Mucosa of stomach (tissue), 1 donor: ENCODE data around the gene PALLD.
A peak's percentile ranks its signal among the peaks of the same experiment; 100 is the strongest.

Source experiments
- H3K27me3 ChIP-seq: one replicate; pipeline ENCODE4 v1.7.0; 2013; ENCODE audit warnings: mild to moderate bottlenecking, low read length; ENCODE audit not compliant: control insufficient read depth, insufficient read depth
- H3K36me3 ChIP-seq: one replicate; pipeline ENCODE4 v1.7.0; 2013; ENCODE audit warnings: low read length; ENCODE audit not compliant: control insufficient read depth, insufficient read depth
- H3K4me1 ChIP-seq: one replicate; pipeline ENCODE4 v1.7.0; 2013; ENCODE audit warnings: mild to moderate bottlenecking, low read length; ENCODE audit not compliant: control insufficient read depth, insufficient read depth
- H3K4me3 ChIP-seq: one replicate; pipeline ENCODE4 v1.7.0; 2013; ENCODE audit warnings: low read length
- H3K9ac ChIP-seq: one replicate; pipeline ENCODE4 v1.7.0; 2013; ENCODE audit warnings: mild to moderate bottlenecking, low read length, moderate library complexity
- H3K9me3 ChIP-seq: one replicate; pipeline ENCODE4 v1.7.0; 2013; ENCODE audit warnings: mild to moderate bottlenecking, low read length, moderate library complexity; ENCODE audit not compliant: control insufficient read depth
- donor health status: Pancreatic carcinoma.

PALLD gene

DNA sequence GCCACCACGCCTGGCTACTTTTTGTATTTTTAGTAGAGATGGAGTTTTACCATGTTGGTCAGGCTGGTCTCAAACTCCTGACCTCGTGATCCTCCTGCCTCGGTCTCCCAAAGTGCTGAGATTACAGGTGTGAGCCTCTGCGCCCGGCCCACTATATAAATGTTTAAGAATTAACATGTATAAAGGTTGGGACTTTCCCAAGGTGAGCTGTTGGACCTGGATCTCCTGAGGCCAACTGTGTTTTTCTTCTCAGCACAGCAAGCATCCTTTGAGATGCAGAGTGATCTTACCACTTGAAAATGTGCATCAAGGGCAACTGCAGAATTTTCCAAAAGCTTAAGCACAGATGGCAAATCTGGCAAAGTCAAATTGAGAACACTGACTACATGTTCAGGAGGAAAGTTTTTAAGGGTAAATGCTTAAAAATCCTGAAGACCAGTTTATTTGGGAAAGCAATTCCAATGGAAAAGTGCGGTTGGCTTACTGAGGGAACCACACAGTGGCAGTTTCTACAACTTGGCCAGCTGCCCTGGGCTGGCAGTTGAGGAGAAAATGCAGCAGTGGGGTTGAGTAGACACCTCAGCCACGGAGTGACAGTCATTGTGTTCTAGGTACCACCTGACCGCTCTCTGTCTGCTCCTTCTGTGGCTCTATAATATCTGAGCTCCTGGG is 344.3 kb downstream of the PALLD start:
- no peaks in the 10 kb centered on the region for H3K36me3 ChIP-seq
- H3K9ac ChIP-seq, result peak overlapping the region; percentile 3
- no peak overlapping the region for H3K4me3 ChIP-seq
- no peaks in the 10 kb centered on the region for H3K27me3 ChIP-seq
- H3K9me3 ChIP-seq, result no peaks in the 10 kb centered on the region
- peaks cover 26% of the 10 kb centered on the region for H3K4me1 ChIP-seq

DNA sequence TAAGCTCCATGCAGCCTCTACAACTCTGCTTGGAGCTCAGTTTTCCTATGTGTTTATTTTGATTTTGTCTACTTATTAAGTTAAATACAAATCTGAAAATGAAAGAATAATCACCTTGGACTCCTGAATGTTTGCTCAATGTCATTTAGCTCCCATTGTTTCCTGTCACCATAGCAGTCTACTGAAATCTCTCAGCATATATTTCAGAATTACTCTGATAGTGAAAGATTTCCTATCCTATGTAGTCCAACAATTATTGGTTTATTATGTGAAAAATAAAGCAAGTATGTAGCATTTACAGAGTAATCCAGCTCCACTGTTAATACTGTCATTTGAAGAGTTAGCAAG is 344.8 kb downstream of the PALLD start:
- no peaks in the 10 kb centered on the region for H3K27me3 ChIP-seq
- peaks cover 26% of the 10 kb centered on the region for H3K4me1 ChIP-seq
- H3K9ac ChIP-seq, result peak overlapping the region; percentile 3
- H3K4me3 ChIP-seq, result no peak overlapping the region
- H3K9me3 ChIP-seq, result no peaks in the 10 kb centered on the region
- H3K36me3 ChIP-seq, result no peaks in the 10 kb centered on the region

GRCh38 chr4:168842186-168842585 is 345.3 kb downstream of the PALLD start:
- Histone ChIP-seq H3K9ac (no peak overlapping the region), H3K4me1 (peaks cover 22% of the 10 kb centered on the region), H3K27me3 (no peaks in the 10 kb centered on the region), H3K9me3 (no peaks in the 10 kb centered on the region), H3K4me3 (no peak overlapping the region), H3K36me3 (no peaks in the 10 kb centered on the region)

DNA sequence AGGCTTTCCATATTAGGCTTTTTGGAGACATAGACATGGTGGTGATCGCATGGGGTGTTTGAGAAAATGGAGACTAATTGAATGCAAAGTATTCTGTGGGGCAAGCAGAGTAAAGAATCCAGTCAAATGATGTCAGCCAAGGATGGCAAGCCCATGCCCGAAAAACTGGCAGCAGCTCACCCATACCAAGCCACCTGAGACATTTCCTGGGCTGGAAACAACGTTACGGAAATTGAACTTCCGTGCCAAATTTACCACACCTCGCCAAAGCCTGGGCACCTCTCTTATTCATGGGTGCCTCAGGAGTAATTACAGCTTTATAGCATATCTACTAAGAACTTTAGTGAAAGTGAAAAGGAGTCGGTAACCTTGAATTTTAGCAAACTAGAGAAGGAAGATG is 346.8 kb downstream of the PALLD start:
- Histone ChIP-seq H3K9ac (no peak overlapping the region), H3K4me1 (peaks cover 28% of the 10 kb centered on the region), H3K36me3 (no peaks in the 10 kb centered on the region), H3K27me3 (no peaks in the 10 kb centered on the region), H3K9me3 (no peaks in the 10 kb centered on the region), H3K4me3 (no peak overlapping the region)

DNA sequence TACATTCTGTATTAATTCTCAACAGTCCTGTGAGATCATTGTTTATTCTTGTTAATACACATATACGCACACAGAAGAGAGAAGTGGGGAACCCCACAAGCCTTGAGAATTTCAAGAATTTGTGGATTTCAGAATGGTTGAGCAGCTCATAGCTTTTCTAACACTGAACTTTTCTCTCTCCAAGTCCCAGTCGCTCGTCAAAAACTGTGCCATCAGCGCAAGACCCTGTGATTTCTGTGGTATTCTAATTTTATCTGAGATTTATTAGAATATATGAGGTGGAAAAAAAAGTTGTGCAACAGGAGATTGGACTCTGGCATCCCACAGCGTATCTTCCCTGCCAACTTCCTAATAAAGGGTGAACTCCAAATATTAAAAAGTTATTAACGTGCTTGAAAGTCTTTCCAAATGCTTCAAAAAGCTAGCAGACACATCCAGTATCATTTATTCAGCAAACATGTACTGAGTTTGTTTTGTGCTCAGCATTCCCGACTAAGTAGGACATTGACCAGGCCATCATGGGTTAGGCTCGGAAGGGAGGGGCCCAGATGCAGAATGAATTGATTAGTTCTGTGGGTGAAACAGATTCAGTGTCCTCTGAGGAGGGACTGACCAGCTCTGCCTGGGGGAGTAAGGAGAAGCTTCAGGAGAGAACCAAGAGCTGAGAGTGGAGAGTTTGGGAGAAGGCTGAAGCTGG is 347.6 kb downstream of the PALLD start:
- Histone ChIP-seq H3K36me3 (no peaks in the 10 kb centered on the region), H3K4me1 (peaks cover 34% of the 10 kb centered on the region), H3K9ac (no peak overlapping the region), H3K9me3 (no peaks in the 10 kb centered on the region), H3K27me3 (no peaks in the 10 kb centered on the region), H3K4me3 (no peak overlapping the region)

DNA sequence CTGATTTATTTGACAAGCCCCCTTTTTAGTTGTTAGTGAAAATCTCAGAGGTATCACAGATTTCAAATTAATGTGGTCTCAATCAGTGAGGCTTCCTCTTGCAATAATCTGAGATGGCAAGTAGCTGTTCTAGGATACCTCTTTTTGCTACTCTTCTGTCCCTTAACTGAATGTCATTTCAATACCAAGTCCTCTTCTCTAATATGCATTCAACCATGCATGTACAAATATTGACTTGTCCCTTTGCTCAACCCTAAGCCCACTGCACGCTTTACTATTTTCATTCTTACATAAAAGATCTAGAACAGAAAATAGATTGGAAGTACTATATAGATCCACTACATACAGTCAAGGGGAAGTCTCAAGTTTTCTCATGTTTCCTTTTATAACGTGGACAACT is 349.0 kb downstream of the PALLD start:
- H3K4me1 ChIP-seq, result peaks cover 26% of the 10 kb centered on the region

GRCh38 chr4:168846414-168846813 is 349.6 kb downstream of the PALLD start:
- peaks cover 26% of the 10 kb centered on the region for H3K4me1 ChIP-seq
- H3K27me3 ChIP-seq, result no peaks in the 10 kb centered on the region

More for the DNA sequence above, 349.0 kb downstream of the PALLD start:
- no peaks in the 10 kb centered on the region for H3K36me3 ChIP-seq
- H3K27me3 ChIP-seq, result no peaks in the 10 kb centered on the region
- H3K9me3 ChIP-seq, result no peaks in the 10 kb centered on the region
- H3K9ac ChIP-seq, result no peak overlapping the region
- no peak overlapping the region for H3K4me3 ChIP-seq

DNA sequence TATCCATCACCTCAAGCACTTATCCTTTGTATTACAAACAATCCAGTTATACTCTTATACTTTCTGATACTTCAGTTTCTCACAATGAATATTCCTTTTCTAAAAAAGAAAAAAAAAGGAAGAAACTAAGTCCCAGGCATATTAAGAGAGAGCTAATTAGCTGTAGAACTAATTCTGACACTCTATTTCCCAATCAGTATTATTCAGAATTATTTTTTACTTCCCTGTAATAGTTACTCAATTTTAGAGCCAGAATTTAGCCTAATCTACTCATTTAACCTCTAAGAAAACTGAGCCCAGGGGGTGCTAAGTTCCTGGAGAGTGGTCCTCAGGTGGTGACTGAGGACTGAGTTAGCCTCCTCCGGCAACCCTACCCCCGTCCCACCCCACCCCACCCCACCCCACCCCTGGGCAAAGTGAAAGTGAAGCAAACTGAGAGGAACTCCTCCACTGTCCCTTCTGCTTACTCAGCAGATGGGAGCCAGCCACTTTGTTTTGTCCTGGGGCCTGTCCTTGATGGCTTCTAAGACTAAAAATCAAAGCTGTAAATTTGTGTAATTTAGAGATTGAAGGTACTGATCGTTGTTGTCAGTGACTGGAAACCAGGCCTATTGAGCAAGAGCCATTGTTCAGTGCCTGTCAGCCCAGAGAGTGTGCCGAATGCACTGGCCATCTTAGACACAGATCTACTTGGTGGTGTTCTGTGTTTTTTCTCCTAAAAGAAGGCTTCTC is 351.1 kb downstream of the PALLD start:
- Histone ChIP-seq H3K9me3 (no peaks in the 10 kb centered on the region), H3K27me3 (no peaks in the 10 kb centered on the region), H3K4me3 (no peak overlapping the region), H3K9ac (peak overlapping the region; percentile 47), H3K36me3 (no peaks in the 10 kb centered on the region), H3K4me1 (peaks cover 26% of the 10 kb centered on the region)

More at GRCh38 chr4:168846414-168846813, 349.6 kb downstream of the PALLD start:
- Histone ChIP-seq H3K36me3 (no peaks in the 10 kb centered on the region), H3K9ac (no peak overlapping the region), H3K9me3 (no peaks in the 10 kb centered on the region), H3K4me3 (no peak overlapping the region)

- no peaks in the 10 kb centered on the region for H3K9me3 ChIP-seq
- no peak overlapping the region for H3K4me3 ChIP-seq
- H3K9ac ChIP-seq, result no peak overlapping the region
- peaks cover 20% of the 10 kb centered on the region for H3K4me1 ChIP-seq
- no peaks in the 10 kb centered on the region for H3K36me3 ChIP-seq
- H3K27me3 ChIP-seq, result no peaks in the 10 kb centered on the region
These were observed 352.3 kb downstream of the PALLD start for GRCh38 chr4:168849030-168849675.

- H3K9me3 ChIP-seq, result no peaks in the 10 kb centered on the region
- H3K9ac ChIP-seq, result no peak overlapping the region
- H3K27me3 ChIP-seq, result no peaks in the 10 kb centered on the region
- H3K36me3 ChIP-seq, result no peaks in the 10 kb centered on the region
- H3K4me1 ChIP-seq, result peaks cover 19% of the 10 kb centered on the region
- H3K4me3 ChIP-seq, result no peak overlapping the region
These were observed 353.1 kb downstream of the PALLD start for GRCh38 chr4:168849997-168850396.

DNA sequence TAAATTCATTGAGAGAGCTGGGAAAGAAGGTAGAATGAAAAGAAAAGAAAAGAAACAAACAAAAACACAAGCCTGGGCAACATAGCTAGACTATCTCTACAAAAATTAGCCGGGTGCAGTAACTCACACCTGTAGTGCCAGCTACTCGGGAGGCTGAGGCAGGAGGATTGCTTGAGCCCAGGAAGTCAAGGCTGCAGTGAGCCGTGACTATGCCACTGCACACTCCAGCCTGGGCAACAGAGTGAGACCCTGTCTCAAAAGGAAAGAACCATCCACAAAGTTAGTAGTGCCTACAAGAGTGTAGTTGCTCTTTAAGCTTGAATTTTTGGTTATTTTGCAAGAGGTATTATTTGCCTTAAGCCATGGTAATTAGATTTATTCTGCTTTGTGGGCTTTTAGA is 355.5 kb downstream of the PALLD start:
- H3K4me3 ChIP-seq, result no peak overlapping the region
- H3K9ac ChIP-seq, result no peak overlapping the region
- H3K9me3 ChIP-seq, result no peaks in the 10 kb centered on the region
- H3K27me3 ChIP-seq, result no peaks in the 10 kb centered on the region
- H3K4me1 ChIP-seq, result peaks cover 20% of the 10 kb centered on the region
- H3K36me3 ChIP-seq, result no peaks in the 10 kb centered on the region
